ENCODE data around the gene PIGM.

The PIGM gene

DNA sequence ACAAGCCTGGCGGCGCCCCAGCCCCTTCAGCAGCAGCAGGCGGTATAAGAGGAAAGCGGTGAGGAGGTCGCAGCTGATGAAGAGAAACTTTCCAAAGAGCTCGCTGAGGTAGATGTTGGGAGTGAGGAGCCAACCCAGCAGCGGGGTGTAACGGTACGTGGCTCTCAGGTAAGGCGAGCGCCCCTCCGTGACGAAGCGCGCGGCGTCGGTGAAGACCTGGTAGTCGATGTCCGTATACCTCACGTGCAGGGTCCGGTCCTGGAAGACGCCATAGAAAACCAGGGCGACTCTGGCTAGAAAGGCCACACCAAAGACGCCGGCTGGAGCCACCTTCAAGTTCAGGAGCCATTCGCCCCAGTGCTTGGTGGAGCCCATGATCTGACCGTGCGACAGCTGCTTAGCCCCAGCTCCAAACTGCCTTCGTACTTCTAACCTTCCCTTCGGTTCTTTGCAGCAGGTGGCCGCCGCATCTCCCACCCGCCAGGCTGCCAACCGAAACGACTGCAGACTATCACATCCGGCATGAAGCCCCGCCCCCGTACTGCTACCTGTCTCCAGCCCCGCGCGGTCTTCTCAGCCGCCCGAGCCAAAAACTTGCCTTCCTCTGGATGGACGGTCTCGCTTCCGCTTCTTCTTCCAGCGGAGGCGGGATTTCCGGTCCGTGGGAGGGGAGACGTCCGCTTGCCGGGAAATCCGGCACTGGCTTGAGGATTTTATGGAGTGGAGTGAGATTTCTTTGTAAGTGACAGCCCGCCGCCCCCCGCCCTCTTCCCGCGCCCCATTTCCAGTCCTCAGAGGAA is at the start of gene PIGM:
Gene PIGM, minus strand, starts transcription at position 626 of the 800 bp plus-strand sequence. Its CDS starts 251 bp downstream, at position 375.
- TF ChIP-seq, protein P1, sequence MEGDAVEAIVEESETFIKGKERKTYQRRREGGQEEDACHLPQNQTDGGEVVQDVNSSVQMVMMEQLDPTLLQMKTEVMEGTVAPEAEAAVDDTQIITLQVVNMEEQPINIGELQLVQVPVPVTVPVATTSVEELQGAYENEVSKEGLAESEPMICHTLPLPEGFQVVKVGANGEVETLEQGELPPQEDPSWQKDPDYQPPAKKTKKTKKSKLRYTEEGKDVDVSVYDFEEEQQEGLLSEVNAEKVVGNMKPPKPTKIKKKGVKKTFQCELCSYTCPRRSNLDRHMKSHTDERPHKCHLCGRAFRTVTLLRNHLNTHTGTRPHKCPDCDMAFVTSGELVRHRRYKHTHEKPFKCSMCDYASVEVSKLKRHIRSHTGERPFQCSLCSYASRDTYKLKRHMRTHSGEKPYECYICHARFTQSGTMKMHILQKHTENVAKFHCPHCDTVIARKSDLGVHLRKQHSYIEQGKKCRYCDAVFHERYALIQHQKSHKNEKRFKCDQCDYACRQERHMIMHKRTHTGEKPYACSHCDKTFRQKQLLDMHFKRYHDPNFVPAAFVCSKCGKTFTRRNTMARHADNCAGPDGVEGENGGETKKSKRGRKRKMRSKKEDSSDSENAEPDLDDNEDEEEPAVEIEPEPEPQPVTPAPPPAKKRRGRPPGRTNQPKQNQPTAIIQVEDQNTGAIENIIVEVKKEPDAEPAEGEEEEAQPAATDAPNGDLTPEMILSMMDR (IDR thresholded peaks at IDR 0.05; ENCODE audit: control insufficient read depth, extremely low read depth, insufficient read depth) = no peak
- peak; percentile 90 for DNase-seq (ENCODE audit: low read depth)
- peak within 1 kb of the TSS; percentile 86 for H3K4me3 ChIP-seq (ENCODE audit: low read depth, low read length)

DNA sequence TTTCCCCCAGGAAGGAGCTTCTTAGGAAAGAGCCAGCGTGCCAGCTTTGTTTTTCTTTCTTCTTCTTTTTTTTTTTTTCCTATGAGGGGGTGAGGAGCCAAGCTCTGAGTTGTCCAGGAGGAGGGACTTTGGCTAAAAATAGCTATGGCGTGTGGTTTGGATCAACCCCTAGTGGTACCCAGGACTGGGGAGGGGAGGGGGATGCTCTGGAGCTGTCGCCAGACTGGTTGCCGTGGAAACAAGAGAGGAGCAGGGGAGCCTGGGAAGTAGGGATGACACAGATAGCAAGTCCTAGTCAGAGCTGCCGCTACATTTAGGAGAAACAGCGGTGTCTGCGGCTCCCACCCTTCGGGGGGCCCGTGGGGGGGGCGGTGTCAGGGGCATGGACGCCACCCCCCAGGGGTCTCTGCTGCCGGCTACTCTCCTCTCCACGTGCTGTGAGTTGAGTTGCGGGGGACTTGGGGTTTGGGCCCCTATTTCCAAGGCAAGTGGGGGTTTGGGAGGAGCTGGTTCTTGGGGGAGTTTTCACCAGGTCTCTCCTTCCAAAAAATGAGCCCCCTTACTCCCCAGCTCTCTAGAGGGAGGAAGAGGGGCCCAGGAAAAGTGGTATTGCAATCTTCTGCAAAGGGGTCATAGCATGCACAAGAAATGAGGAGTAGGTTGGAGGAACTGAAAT is 49.6 kb upstream of the PIGM start, which contains the start of gene KCNJ9:
Gene KCNJ9, plus strand, starts transcription at position 278 of the 676 bp plus-strand sequence. CDS start 2,493 bp downstream, outside the sequence.
- no peak for DNase-seq (ENCODE audit: low read depth)
- H3K4me3 ChIP-seq (ENCODE audit: low read depth, low read length) = no peak within 1 kb of the TSS
- TF ChIP-seq, protein P1 (IDR thresholded peaks at IDR 0.05; ENCODE audit: control insufficient read depth, extremely low read depth, insufficient read depth) = no peak

DNA sequence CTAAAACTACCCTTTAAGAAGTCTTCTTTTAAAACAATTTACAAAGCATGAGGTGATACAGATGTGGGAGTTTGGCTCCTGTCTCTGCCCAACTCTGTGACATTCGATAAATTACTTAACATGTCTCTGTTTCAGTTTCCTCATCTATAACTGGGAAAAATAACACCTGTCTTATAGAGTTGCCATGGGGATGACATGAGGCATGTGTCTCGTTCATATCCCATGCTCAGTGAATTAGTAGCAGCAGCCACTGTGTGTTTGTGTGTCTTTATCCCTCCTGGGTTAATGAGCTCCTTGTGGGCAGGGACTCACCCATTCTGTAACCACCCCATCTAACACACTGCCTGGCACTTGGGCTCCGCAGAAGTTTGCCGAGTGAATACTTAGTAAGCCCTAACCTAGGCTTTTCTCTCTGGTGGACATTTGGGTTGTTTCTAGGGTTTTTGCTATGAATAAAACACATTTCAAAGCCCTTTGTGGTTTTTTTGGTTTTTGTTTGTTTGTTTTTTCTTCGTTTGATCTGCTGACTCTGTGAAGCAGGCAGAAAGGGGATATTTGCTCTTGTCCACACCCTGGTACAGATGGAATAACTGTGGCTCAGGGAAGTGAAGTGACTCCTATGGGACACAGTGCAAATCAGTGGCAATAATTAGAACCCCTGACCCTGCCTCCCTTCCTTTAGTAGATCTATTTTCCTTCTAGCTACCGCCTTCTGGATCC is 48.8 kb upstream of the PIGM start:
- DNase-seq (ENCODE audit: low read depth) = no peak
- TF ChIP-seq, protein P1 (IDR thresholded peaks at IDR 0.05; ENCODE audit: control insufficient read depth, extremely low read depth, insufficient read depth) = no peak
- H3K4me3 ChIP-seq (ENCODE audit: low read depth, low read length) = no peak overlapping the region

DNA sequence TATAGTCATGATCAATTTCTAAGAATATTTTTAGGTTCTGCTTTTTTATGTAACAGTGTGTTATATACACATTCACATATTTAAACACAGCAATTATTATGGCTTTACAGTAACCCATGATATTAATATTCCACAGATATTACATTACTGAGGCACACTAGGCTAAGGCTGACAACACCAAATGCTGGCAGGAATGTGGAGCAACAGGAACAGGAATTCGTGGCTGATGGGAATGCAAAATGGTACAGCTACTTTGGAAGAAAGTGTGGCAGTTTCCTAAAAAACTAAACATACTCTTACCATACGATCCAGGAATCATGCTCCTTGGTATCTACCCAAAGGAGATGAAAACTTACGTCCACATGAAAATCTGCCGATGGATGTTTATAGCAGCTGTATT is 47.7 kb upstream of the PIGM start:
- no peak overlapping the region for H3K4me3 ChIP-seq (ENCODE audit: low read depth, low read length)
- TF ChIP-seq, protein P1 (IDR thresholded peaks at IDR 0.05; ENCODE audit: control insufficient read depth, extremely low read depth, insufficient read depth) = no peak
- DNase-seq (ENCODE audit: low read depth) = no peak

DNA sequence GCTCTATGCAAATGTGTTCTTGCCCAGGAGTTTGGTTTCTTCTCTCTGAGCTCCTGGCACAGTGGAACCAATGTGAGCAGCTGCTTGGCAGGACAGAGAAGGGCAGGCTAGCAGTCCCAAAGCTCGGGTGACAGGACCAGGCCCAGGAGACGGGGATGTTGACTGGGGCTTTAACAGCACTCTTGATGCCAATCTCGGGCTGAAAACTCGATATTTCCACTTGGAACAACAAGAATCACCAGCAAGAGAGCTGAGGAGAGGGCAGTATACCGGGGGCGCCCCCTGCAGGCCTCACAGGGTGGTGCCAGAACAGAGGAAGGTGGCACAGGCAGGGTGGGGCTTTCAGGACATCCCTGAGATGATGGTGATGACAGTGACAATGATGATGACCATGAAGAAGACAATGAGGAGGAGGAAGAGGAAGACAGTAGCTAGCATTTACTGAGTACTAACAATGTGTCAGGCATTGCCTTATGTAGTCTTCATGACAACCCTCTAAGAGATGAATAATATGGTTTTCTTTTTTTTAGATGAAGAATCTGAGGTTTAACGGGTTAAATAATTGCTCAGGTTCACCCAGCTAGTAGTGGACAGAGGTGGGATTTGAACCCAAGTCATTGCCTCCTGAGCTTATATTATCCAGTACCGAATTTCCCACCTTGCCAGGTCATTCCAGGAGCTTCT is 46.9 kb upstream of the PIGM start:
- DNase-seq (ENCODE audit: low read depth) = no peak
- TF ChIP-seq, protein P1 (IDR thresholded peaks at IDR 0.05; ENCODE audit: control insufficient read depth, extremely low read depth, insufficient read depth) = peak; percentile 73
- no peak overlapping the region for H3K4me3 ChIP-seq (ENCODE audit: low read depth, low read length)

DNA sequence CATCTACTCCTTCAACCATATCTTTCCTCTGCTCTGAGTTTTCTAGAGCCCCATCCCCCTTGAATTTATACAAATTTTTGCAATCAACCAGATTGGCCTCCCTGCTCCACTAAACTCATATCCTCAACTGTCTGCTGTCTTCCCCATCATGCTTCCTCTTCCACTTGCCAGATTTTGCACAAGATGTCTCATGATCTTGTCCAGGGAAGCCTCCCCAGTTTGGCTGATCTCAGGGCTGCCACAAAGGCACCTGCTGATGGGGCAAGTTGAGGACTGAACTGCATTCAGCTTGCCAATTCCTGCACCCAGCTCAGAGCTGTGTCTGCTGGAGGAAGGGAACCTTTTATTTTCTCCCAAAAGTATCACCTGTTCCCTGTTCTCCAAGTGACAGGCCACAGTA is 45.7 kb upstream of the PIGM start:
- TF ChIP-seq, protein P1 (IDR thresholded peaks at IDR 0.05; ENCODE audit: control insufficient read depth, extremely low read depth, insufficient read depth) = no peak
- no peak overlapping the region for H3K4me3 ChIP-seq (ENCODE audit: low read depth, low read length)

More for the DNA sequence above, 45.7 kb upstream of the PIGM start:
- no peak for DNase-seq (ENCODE audit: low read depth)
